ENCODE measurements around the gene GPSM1.

GPSM1 gene

DNA sequence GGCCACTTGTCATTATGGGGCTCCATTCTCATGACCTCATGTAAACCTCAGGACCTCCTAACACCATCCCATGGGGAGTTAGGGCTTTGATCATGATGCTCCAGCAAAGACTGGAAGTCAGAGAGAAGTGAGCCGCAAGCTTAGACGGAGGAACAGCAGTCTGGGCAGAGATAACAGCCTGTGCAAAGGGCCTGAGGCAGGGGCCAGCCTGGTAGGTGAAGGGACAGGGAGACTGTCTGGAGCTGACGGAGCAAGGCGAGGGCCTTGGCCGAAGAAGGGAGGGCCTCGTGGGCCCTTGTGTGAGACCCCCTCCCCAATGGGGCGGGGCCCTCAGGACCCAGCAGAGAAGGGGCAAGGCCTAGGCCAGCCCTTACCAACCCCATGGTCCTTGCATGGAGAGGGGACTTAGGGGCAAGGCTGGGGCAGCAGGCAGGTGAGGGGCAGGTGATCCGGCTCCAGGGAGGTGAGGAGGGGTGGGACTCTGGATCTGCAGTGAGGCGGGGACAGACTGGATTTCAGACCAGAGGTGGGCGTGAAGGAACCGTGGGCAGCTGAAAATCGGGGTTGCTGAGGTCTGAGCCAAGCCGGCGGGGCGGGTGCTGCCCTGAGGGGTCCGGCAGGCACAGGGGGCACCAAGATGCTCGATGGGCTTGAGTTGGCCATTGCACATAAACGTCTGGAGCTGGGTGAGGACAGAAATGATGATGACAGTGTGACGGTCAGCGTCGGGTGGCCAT lies 17.4 kb downstream of the GPSM1 start:
- ATAC-seq (ENCODE audit: insufficient read depth, low read depth) (no peak), DNase-seq (no peak)
- no peak overlapping the region for H2AFZ ChIP-seq (ENCODE audit: low read depth, low read length)
- no peaks in the 10 kb centered on the region for H3K79me2 ChIP-seq (ENCODE audit: insufficient read depth, low read length)
- no peak overlapping the region for H3K27ac ChIP-seq (ENCODE audit: low read length)
- H3K4me2 ChIP-seq (ENCODE audit: insufficient read depth, low read length): no peak overlapping the region
- no peaks in the 10 kb centered on the region for H3K36me3 ChIP-seq (ENCODE audit: insufficient read depth, low read length)
- no peaks in the 10 kb centered on the region for H4K20me1 ChIP-seq (ENCODE audit: insufficient read depth, low read length)
- H3K4me1 ChIP-seq (ENCODE audit: insufficient read depth, low read length): no peaks in the 10 kb centered on the region
- no peaks in the 10 kb centered on the region for H3K27me3 ChIP-seq (ENCODE audit: insufficient read depth, low read length, poor library complexity)
- no peak overlapping the region for H3K9ac ChIP-seq (ENCODE audit: low read depth, low read length)
- TF ChIP-seq, protein P1, sequence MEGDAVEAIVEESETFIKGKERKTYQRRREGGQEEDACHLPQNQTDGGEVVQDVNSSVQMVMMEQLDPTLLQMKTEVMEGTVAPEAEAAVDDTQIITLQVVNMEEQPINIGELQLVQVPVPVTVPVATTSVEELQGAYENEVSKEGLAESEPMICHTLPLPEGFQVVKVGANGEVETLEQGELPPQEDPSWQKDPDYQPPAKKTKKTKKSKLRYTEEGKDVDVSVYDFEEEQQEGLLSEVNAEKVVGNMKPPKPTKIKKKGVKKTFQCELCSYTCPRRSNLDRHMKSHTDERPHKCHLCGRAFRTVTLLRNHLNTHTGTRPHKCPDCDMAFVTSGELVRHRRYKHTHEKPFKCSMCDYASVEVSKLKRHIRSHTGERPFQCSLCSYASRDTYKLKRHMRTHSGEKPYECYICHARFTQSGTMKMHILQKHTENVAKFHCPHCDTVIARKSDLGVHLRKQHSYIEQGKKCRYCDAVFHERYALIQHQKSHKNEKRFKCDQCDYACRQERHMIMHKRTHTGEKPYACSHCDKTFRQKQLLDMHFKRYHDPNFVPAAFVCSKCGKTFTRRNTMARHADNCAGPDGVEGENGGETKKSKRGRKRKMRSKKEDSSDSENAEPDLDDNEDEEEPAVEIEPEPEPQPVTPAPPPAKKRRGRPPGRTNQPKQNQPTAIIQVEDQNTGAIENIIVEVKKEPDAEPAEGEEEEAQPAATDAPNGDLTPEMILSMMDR (IDR thresholded peaks at IDR 0.05; ENCODE audit: borderline replicate concordance, extremely low read depth, low read length, poor library complexity, severe bottlenecking): no peak
- TF ChIP-seq EZH2 (IDR thresholded peaks at IDR 0.05; ENCODE audit: borderline replicate concordance, low read depth, low read length, severe bottlenecking): no peak
- no peak overlapping the region for H3K4me3 ChIP-seq (ENCODE audit: low read depth in 1 of 2, low read length in 2 of 2)
- no peaks in the 10 kb centered on the region for H3K9me3 ChIP-seq (ENCODE audit: insufficient read depth, low read length, severe bottlenecking)

DNA sequence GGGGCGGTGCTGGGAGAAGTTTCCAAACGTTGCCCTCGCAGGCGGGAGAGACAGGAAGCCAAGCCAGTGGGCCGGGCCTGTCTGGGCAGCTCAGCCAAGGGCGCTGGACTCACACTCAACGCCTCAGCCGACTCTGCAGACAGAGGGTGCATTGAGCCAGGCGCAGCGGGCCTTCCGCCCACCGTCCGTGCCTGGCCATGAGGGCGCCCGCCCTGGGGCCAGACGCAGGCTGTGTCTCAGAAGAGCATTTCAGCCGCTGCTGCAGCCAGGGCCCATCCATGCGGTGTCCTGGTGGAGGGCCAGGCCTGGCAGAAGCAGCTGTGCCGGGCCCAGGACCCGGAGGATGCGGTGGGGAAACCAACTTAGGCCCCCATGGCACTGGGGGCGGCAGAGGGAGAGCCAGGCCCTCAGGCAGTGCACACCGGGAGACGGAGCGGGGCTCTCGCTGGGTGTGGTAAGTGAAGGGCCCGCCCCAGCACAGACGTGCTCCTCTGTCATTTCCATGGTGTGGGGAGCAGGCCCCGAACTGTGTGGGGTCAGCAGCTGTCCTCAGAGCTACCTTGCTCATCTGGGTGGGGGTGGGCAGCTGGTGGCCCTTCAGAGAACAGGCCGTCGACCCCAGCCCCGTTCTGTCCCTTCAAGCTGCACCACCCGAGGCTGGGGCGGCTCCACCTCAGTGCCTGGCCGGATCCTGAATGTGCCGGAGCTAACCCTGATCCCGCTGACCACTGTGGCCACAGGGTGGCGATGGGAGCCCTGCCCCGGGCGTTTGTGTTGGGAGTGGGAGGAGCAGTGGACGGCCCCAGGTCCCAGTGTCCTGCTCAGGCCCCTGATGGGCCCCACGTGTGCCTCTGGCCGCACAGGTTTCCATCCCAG lies 18.2 kb downstream of the GPSM1 start:
- no peaks in the 10 kb centered on the region for H3K9me3 ChIP-seq (ENCODE audit: insufficient read depth, low read length, severe bottlenecking)
- H3K9ac ChIP-seq (ENCODE audit: low read depth, low read length): no peak overlapping the region
- no peak overlapping the region for H3K27ac ChIP-seq (ENCODE audit: low read length)
- H3K79me2 ChIP-seq (ENCODE audit: insufficient read depth, low read length): no peaks in the 10 kb centered on the region
- no peak for DNase-seq
- no peaks in the 10 kb centered on the region for H3K36me3 ChIP-seq (ENCODE audit: insufficient read depth, low read length)
- H4K20me1 ChIP-seq (ENCODE audit: insufficient read depth, low read length): no peaks in the 10 kb centered on the region
- TF ChIP-seq EZH2 (IDR thresholded peaks at IDR 0.05; ENCODE audit: borderline replicate concordance, low read depth, low read length, severe bottlenecking): no peak
- TF ChIP-seq, protein P1 (IDR thresholded peaks at IDR 0.05; ENCODE audit: borderline replicate concordance, extremely low read depth, low read length, poor library complexity, severe bottlenecking): no peak
- H3K4me1 ChIP-seq (ENCODE audit: insufficient read depth, low read length): no peaks in the 10 kb centered on the region
- H2AFZ ChIP-seq (ENCODE audit: low read depth, low read length): no peak overlapping the region
- no peak overlapping the region for H3K4me3 ChIP-seq (ENCODE audit: low read depth in 1 of 2, low read length in 2 of 2)
- no peak overlapping the region for H3K4me2 ChIP-seq (ENCODE audit: insufficient read depth, low read length)
- H3K27me3 ChIP-seq (ENCODE audit: insufficient read depth, low read length, poor library complexity): no peaks in the 10 kb centered on the region
- no peak for ATAC-seq (ENCODE audit: insufficient read depth, low read depth)

DNA sequence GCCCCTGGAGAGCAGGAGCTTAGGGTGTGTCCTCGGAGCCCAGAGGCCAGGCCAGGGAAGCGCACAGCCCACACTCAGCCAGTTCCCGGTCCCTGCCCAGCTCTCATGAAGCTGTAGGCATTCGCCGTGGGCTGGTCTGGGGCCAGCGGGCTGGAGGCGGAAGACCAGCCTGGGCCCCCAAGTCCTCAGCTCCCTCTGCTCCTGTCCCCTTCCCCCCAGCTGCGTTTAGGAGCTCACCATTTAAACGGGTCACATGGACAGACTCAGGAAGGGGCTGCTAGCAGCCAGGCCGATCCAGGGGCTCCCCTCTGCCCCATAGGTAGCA lies 18.8 kb downstream of the GPSM1 start:
- Histone ChIP-seq H3K27me3 (ENCODE audit: insufficient read depth, low read length, poor library complexity) (no peaks in the 10 kb centered on the region), H3K4me3 (ENCODE audit: low read depth in 1 of 2, low read length in 2 of 2) (no peak overlapping the region), H3K9me3 (ENCODE audit: insufficient read depth, low read length, severe bottlenecking) (no peaks in the 10 kb centered on the region), H3K79me2 (ENCODE audit: insufficient read depth, low read length) (no peaks in the 10 kb centered on the region), H3K27ac (ENCODE audit: low read length) (no peak overlapping the region), H3K36me3 (ENCODE audit: insufficient read depth, low read length) (no peaks in the 10 kb centered on the region), H4K20me1 (ENCODE audit: insufficient read depth, low read length) (no peaks in the 10 kb centered on the region), H3K4me2 (ENCODE audit: insufficient read depth, low read length) (no peak overlapping the region), H2AFZ (ENCODE audit: low read depth, low read length) (no peak overlapping the region), H3K9ac (ENCODE audit: low read depth, low read length) (no peak overlapping the region), H3K4me1 (ENCODE audit: insufficient read depth, low read length) (no peaks in the 10 kb centered on the region)
- DNase-seq: no peak
- no peak for ATAC-seq (ENCODE audit: insufficient read depth, low read depth)
- TF ChIP-seq EZH2 (IDR thresholded peaks at IDR 0.05; ENCODE audit: borderline replicate concordance, low read depth, low read length, severe bottlenecking): no peak
- TF ChIP-seq, protein P1 (IDR thresholded peaks at IDR 0.05; ENCODE audit: borderline replicate concordance, extremely low read depth, low read length, poor library complexity, severe bottlenecking): no peak

All from DND-41 (cell line).